SHP77 (cell line): ENCODE data around the gene SSRP1.

Experiments used
- DNase-seq, 2 experiments: peaks; one replicate each; lab custom pipeline; 2025; lab: John Stamatoyannopoulos, UW

Gene SSRP1

DNA sequence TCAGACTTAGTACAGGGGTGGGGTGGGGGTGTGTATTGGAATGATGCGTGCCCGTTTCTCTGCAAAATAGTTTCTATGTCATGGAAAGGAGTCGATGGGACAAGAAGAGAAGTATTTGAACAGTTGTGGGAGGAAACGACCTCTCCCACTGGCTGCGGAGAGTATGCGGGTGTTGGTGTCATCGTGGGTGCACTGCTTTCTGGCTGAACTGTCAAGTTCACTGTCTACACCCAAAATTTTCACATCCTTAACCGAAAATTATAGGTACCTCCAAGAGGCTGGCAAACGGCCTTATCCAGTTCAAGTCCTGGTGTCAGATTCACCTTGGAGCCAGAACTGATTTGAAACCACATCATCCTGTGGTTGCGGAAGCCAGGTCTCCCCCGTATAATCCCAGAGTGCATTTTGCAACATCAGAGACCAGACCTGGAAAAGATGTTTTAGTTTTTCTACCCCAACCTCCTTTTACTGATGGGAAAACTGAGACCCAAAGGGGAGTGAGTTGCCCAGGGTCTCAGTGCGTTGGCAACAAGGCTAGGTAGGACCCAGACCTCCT, 497 bp upstream of the SSRP1 start:
- no peak for DNase-seq

DNA sequence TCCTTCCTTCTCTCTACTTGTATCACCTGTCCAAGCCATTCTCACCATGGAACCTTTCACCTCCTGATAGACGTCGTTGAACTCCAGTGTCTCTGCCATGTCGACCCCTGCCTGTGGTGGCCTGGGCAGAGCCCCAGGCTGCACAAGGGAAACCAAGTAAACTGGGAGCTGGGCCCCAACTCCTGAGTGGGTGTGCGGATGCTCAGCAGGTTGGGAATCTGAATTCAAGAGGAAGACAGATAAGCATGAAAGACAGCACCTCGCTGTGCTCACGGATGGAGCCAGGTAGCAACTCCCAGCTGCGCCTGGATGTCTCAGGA, 709 bp downstream of the SSRP1 start:
- no peak for DNase-seq

DNA sequence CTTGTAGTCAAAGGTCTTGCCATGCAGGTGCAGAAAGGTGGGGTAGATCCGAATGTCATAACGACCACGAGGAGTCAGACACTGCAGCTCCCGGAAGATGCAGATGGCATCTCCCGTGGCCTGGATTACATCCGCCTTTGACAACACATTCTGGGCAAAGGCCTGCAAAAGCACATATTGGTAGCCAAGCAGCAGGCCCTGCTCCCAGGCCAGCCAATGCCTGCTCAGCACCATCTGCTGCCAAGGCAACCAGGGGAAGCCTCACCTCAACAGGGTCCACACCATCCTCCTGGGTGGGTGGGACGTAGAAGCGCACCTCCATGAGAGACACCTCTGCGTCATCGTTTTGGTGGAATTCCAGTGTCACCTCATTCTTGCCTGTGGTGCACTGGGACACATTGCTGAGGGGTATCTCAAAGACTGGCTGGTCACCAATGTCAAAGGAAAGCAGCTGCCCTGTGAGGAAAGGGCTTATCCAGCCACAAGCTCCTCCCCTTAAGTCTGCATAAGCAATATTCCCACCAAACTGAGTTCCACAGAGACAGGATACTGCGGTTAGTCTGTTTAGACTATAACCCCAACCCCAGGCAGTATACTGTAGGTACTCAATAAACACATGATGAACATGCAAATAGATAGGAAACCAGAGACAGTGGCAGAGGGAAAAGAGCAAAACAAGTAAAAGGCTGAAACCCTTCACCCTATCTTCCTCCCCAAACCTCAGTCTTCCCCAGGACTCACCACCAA, 2.8 kb downstream of the SSRP1 start:
- DNase-seq: no peak

DNA sequence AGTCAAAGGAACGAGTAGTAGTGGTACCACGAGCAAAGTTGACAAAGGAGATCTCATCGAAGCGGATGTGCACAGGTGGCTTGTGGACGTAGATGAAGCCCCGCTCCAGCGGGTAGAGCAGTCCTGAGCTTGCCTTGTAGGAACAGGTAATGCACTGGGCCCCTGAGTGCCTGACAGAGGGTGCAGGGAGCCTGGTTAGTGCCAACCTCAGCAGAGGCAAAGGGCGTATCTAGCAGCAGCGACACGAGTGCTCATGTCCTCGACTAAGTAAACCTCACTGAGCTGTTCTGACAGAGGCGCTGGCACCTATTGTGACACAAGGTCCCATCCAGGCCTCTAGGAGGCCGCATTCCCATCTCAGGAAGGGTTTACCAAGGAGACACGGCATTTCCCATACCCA, 4.0 kb downstream of the SSRP1 start:
- no peak for DNase-seq

DNA sequence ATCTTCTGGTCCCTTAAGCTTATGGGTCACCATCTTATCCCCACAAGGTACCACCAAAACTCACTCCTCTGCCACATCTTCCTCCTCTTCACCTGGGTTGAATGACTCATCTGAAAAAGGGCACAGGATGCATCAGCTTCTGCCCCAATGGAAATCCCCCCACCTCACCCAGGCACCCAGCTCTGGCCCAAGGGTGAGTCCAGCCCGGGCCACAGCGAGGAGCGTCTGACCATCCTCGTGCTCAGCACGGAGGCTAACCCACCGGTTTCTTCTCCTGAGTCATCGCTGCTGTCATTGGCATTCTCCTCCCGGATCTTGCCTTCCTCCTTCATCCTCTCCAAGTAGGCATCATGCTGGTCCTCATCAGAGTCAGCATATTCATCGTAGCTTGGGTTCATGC, 5.7 kb downstream of the SSRP1 start:
- DNase-seq: no peak

DNA sequence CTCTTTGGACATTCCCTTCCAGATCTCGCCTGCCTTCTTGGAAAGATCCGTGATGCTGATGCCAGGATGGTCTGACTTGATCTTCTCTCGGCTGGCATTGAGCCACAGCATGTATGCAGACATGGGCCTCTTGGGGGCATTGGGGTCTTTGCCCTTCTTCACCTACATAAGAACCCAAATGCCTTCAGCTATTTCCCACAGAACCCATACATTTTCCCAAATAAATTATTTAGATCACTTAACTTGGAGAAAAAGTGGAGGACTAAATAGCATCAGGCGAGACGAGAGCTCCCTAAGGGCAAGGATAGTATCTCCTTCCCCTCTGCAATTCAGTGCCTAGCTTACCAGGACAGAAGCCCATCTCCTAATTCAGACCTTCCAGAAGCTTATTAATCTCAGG, 8.0 kb downstream of the SSRP1 start:
- no peak for DNase-seq

DNA sequence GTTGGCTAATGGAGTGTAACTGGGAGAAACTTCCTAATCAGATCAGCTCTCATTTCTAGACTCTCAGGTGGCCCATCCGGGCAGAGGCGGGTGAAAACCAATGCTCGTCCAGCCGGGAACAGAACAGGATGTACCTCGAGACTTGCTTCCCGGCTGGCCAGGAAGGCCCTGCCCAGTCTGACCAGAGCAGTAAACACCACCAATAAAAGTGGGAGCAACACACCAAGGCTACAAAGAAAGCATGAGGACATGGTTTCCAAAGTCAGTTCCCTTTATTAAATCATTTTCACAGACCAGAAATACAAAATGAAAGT, 10.0 kb downstream of the SSRP1 start:
- peak in 1 of 2 experiments; percentile 32 for DNase-seq

DNA sequence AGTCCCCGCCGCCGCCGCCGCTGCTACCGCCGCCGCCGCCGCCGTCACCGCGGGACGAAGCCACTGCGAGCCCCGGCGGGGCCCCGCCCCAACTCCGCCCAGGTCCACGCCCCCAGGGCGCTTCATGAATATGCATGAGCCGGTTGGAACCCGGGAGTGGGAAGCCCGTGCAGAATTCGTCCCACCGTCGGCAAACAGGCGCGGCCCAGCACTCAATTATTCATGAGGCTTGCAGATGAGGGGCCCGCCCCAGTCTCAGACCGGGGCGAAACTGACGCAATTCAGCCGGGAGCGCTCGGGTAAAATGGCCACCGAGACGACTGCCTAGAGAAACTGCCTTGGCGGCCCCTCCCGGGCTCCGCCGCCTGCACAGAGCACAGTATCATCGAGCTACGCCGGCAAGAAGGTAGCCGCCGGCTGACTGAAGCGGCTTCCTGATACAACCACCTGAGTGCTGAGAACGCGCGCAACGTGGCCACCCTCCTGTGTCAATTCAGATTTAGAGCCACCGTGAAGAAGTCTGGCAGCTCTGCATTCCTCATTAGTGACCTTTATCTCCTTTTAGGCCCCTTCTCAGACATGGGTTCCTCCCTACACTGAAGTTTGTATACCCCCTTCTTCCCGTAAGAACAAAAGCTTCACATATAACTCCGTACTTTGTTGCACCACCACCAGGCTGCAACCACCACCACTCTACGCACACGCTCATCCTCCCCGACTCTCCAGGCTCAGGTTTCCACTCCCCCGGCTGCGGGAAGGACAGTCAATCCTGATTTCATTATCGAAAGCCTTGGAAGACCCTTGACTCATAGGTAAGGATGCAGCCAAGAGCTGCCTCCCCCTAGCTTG, 10.6 kb downstream of the SSRP1 start, which contains the start of gene TNKS1BP1:
TNKS1BP1 (minus strand) TSS at position 67 of the 849 bp plus-strand sequence. CDS start 3,067 bp downstream, outside the sequence.
- DNase-seq: peak; percentile 87 to 88

DNA sequence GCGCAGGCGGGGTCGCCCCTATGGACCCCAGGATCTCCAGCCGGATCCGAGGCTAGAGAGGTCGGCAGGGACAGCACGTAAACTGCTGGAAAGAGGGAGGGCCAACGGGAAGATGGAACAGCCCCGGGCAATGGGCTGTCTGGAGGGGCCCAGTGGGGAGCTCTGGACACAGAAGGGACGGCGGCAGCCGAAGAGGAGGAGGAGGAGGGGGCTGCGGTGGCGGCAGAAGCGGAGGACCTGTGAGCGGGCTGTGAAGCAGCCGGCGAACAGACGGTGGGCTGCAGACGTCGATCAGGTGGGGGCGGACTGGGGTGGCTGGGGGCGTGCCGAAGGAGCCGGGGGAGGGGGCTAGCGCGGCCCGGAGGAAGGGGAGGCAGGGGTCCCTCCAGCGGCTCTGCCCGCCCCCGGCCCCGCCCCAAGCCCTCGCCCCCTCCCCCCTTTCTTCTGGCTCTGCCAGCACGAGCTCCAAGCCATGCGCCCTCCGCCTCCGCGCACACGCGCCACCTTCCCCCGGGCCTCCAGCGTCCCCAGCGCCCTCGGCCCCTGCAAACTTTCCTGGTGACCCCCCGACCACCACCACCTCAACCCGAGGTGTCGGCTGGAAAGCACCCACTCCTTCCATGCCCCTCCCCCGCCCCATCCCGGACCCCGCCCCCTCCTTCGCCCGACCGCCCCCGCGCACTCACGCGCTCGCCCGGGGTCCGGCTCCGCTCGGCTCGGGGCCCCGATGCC, 11.4 kb downstream of the SSRP1 start:
- DNase-seq: no peak

DNA sequence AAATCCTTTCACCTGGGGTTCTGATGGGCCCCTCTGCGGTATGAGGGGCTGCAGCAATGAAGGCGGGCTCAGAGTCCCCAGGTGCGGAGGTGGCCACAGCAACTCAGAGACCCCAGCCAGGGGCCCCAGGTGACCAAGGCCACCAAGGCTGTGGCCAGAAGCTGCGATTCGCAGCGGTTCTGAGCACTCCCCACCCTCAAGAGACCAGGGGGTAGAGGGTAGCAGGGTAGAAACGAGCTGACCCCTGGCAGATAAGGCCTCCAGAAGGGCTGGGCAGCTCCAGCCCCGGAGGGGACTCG, 11.9 kb downstream of the SSRP1 start:
- no peak for DNase-seq

DNA sequence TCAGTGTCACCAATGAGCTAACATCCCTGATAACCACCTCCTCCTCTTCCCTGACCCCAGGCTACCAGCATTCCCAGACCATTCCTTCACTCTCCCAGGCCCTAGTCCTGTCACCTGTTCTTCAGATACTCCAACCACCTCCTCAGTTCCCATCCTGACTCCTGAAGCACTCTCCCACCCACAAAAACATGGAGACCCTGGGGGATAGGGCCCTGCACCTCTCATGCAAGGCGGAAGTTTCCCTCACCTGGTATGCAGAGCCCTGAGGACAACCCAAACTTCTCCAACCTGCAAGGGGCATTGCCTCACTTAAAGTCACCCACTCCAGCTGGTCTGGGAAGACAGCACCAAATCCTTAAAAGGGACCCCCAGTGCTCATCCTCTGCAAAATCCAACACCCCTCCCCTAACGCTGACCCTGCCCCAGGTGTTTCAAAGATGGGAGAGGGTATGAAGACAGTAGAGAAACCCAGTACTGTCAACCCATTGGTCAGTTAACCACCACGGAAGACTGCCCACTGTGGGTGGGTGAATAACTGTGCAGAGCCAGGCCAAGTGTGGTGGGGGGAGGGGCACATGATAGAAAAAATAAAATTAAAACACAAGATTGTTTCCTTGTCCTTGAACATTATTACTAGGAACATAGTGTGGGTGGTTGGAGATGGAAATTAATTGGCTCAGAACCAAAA, 12.4 kb downstream of the SSRP1 start:
- DNase-seq: no peak

DNA sequence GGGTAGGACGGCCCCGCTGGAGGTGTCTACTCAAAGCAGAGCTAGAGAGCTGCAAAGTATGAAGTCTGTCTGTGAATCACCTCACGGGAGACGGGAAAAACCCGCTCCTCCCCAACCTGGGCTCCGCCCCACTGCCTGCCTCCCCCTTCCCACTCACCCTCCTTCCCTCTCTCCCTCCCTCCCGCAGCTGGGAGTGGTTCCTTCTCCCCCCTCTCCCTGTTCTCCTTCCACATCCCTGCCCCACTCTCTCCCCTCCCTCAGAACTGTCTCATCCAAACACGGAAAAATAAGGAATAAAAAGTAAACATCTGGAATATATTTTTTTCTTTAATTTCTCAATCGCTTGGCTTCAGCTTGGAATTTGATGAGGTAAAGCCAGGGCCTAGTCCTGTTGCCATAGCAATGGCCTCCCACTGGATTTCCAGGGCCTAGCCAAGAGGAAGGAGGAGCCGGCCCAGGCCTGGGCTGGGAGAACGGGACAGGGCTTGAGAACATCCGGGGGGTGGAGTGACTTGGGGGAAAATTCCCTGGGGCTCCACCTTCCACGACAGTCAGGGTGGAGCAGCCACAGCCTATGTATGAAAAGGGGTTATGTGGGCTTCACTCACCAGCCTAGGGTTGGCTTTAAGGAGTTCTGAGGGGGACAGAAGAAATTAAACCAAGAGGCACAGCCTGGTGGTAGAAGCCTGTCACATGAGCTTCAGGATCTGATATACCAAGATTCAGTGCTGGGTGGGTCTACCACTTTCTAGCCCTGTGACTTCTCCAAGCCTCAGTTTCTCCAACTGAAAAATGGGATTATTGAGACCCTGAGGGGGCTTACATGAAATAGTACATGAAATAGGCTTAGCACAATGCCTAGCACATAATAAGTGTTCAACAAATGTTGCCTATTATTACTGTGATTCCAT, 13.2 kb downstream of the SSRP1 start:
- peak in 1 of 2 experiments; percentile 23 for DNase-seq

DNA sequence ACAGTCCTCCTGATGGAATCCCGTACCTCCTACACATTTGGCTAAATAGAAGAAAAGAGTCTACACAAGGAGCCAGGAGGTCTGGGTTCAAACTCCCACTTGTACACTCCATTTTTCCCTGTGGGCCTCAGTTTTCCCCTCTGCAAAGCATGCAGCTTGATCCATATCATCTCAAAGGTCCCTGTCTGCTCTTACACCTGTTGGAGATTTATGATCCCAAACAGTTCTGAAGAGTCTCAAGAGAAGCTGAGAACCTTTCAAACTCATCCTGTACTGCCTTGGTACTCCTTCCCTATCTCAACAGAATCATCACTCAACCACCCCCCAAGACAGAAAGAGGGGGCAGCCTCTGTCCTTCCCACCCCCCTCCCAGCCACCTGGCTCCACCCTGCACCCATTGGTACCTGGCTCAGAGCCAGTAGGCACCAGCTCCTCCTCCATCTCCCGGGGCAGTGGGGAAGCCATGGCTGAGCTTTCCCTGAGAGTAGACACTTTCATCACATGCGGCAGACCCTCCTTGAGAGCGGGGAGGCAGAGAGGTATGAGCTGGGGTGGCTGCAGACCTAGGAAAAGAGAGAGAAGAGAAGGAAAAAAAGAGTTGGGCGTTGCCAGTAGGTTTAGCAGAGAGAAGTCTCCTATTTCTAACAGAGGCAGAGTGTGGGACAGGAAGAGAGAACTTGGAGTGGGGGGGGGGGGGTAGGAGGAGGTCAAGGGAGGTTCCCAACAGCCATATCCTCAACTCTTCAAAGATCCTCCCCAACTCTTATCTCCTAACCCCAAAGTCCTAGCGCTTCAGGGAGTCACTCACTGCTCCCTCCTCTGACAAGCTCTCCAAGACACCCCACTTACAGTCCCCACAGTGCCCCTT, 14.1 kb downstream of the SSRP1 start:
- DNase-seq: no peak

DNA sequence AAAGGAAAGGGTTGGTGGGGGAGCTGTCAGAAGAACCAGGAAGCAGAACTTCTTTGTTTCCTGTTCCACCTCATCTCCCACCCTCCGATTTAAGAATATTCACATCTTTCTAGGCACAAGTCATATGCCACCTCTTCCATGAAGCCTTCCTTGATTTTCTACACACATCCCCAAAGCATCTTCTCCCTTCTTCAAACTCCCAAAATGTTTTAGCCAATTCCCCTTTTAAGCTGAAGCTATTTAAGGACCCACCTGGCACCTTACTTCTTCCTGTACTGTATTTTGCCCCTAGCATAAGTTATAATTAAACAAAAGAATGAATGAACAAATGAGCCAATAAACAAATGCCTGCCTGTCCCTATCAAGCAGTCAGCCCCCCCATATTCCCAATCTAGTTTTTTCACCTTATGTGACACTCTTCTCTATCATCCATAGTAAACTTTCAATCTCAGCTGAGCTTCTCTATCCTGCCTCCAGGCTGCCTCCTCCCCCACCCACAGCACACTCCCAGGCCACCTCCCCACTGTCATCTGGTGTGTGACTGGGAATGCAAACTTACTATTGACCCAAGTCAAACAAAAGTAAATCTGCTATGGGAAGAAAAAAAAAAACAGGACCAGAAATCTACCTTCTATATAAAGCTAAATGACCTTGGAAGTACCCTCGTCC, 14.8 kb downstream of the SSRP1 start:
- DNase-seq: no peak

DNA sequence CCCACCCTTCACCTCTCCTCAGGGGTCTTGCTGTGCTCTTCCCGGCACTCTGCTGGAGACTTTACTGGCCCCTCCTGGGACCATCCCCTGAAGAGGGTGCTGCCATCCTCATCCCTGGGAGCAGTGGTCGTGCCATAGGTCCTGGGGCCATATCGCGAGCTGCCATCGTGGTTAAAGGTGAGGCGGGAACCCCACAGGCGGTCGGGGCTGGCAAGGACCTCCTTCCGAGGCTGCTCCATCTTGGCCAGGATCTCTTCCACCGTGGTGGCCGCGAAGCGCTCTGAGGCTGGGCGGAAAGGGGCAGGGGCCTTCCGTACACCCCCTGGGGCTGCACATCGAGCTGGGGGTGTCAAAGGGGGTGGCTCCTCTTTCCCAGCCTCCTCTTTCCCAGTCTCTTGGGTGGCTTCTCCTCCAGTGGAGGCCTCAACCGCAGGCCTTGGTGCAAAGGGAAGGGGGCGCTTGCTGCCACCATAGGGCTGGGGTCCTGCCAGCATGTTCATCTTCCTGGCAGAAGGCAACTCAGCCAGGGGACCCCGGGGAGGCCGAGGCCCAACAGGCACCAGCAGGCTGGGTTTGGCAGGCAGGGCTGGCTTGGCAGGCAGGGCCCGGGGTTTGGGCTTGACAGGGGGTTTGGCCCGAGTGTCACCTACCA, 15.5 kb downstream of the SSRP1 start:
- no peak for DNase-seq

DNA sequence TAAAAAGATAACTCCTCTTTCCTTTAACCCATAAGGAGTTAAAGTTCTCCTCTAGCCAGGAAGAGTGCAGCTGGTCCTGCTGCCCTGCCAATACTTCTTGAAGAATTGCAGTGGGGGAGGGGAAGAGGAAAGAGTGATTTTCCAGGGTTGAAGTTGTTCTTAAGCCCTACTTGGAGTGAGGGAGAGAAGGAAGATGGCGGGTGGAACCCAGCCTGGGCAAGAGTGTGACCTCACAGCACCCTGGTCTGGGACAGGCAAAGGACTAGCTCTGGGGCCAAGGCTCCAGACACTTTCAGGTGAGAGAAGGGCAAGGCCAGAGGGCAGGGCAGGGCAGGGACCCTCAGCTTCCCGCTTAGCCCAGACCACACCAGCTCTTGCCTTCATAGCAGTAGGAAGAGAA, 17.5 kb downstream of the SSRP1 start:
- DNase-seq: no peak

DNA sequence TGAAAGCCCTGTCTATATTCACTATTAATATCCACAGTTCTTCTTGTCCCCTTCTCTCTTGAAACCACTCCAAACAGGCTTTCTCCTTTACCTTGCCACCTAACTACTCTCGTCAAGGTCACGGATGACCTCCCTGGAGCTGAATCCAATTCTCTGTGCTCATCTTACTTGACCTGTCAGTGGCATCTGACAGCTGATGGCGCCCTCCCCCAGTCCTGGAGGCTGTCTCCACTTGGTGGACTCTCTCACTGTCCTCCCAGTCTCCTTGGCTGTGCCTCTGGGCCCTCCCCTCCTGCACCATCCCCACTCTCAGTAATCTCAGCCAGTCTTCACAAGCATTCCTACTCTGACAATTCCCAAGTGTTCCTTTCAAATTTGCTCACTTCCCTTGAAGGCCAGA, 19.7 kb downstream of the SSRP1 start:
- no peak for DNase-seq

DNA sequence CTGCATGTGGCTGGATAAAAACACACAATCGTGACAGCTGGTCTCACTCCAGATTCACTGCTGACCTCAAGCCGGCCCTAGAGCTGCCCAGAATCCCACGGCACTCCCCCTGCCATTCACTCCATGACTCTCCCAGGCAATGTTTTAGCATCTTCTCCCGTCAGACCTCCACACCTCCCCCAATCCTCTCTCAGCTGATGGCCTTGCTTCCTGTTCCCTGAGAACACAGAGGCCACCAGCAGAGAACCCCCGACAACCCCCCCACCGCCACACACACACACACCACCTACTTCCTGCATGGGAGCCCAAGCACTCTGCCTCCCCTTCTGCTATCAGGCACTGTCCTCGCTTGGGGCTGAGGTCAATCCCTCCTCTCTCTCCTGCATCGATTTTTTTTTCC, 20.2 kb downstream of the SSRP1 start:
- DNase-seq: peak in 1 of 2 experiments; percentile 11
